ENCODE data around the gene TMC7. TPM values are rescaled to one million over a fixed set of nuclear protein-coding genes. Genes with fewer than 3 reads are reported as not detected.

The TMC7 gene
- total RNA-seq, 4 donors from 2014 or later, result 0.11 to 0.94 (median 0.50) TPM; not detected in 1

DNA sequence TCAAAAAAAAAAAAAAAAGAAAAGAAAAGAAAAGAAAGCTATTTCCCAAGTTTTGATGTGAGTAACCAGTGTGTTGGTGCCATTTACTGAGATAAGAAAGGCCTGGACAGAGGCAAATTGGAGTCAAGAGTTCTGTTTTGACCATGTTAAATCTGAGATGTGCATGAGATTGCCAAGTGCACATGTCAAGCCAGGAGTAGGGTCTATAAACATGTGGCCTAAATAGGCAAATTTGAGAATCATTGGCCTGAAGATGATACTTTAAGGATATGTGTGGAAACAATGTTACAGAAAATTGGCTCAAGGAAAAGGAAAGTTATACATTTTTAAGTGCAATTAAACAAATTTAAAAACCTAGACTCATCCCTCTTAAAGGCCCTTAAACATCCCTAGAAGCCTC lies 42.3 kb upstream of the TMC7 start:
- H3K27ac ChIP-seq, result no peak overlapping the region
- TF ChIP-seq, protein P1, sequence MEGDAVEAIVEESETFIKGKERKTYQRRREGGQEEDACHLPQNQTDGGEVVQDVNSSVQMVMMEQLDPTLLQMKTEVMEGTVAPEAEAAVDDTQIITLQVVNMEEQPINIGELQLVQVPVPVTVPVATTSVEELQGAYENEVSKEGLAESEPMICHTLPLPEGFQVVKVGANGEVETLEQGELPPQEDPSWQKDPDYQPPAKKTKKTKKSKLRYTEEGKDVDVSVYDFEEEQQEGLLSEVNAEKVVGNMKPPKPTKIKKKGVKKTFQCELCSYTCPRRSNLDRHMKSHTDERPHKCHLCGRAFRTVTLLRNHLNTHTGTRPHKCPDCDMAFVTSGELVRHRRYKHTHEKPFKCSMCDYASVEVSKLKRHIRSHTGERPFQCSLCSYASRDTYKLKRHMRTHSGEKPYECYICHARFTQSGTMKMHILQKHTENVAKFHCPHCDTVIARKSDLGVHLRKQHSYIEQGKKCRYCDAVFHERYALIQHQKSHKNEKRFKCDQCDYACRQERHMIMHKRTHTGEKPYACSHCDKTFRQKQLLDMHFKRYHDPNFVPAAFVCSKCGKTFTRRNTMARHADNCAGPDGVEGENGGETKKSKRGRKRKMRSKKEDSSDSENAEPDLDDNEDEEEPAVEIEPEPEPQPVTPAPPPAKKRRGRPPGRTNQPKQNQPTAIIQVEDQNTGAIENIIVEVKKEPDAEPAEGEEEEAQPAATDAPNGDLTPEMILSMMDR (IDR thresholded peaks at IDR 0.05), result no peak
- no peak for TF ChIP-seq POLR2A (IDR thresholded peaks at IDR 0.05)
- no peaks in the 10 kb centered on the region for H3K36me3 ChIP-seq
- H3K4me1 ChIP-seq, result peaks cover 0 to 3% of the 10 kb centered on the region in 2 donors
- H3K27me3 ChIP-seq, result no peaks in the 10 kb centered on the region
- no peak overlapping the region for H3K4me3 ChIP-seq (replicated peaks in 1 of 3)
- H3K9me3 ChIP-seq, result no peaks in the 10 kb centered on the region
- intact Hi-C loops (cut with DNase I), result no loop called here
- no peak for DNase-seq

DNA sequence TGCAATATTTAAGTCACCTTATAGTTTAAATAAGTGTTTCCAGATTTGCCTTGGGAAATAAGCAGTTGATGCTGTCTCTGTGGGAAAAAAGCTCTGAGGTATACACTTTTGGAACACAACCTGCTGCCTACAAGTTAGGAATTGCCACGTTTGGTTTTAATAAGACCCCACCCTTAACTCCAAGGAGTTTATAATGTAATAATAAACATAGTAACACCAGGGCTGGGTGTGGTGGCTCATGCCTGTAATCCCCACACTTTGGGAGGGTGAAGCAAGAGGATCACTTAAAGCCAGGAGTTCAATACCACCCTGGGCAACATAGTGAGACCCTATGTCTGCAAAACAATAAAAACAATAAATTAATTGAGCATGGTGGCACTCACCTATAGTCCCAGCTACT lies 41.7 kb upstream of the TMC7 start:
- no peak for DNase-seq
- peaks cover 0 to 4% of the 10 kb centered on the region in 2 donors for H3K4me1 ChIP-seq
- H3K9me3 ChIP-seq, result no peaks in the 10 kb centered on the region
- no peak for TF ChIP-seq POLR2A (IDR thresholded peaks at IDR 0.05)
- TF ChIP-seq, protein P1 (IDR thresholded peaks at IDR 0.05), result no peak
- WGBS, 2 donors, result 27 to 28% methylated on average over 1 of the region's 1 CpG
- no peak overlapping the region for H3K27ac ChIP-seq
- H3K27me3 ChIP-seq, result no peaks in the 10 kb centered on the region
- no peak overlapping the region for H3K4me3 ChIP-seq (replicated peaks in 1 of 3)
- intact Hi-C loops (cut with DNase I), result no loop called here
- no peaks in the 10 kb centered on the region for H3K36me3 ChIP-seq

DNA sequence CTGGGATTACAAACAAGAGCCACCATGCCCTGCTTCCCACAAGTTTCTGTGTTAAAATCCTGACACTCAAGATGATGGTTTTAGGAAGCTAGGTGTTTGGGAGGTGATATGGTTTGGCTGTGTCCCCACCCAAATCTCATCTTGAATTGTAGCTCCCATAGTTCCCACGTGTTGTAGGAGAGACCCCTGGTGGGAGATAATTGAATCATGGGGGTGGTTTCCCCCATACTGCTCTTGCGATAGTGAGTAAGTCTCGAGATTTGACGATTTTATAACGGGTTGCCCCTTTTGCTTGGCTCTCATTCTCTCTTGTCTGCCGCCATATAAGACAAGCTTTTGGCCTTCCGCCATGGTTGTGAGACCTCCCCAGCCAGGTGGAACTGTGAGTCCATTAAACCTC lies 40.3 kb upstream of the TMC7 start:
- H3K36me3 ChIP-seq, result no peaks in the 10 kb centered on the region
- no peak for DNase-seq
- peaks cover 0 to 4% of the 10 kb centered on the region in 2 donors for H3K4me1 ChIP-seq
- intact Hi-C loops (cut with DNase I), result no loop called here
- no peak for TF ChIP-seq POLR2A (IDR thresholded peaks at IDR 0.05)
- TF ChIP-seq, protein P1 (IDR thresholded peaks at IDR 0.05), result no peak
- no peaks in the 10 kb centered on the region for H3K27me3 ChIP-seq
- H3K27ac ChIP-seq, result no peak overlapping the region
- WGBS, 2 donors, result 84 to 89% methylated on average over 7 of the region's 7 CpGs
- H3K4me3 ChIP-seq (replicated peaks in 1 of 3), result no peak overlapping the region
- no peaks in the 10 kb centered on the region for H3K9me3 ChIP-seq

DNA sequence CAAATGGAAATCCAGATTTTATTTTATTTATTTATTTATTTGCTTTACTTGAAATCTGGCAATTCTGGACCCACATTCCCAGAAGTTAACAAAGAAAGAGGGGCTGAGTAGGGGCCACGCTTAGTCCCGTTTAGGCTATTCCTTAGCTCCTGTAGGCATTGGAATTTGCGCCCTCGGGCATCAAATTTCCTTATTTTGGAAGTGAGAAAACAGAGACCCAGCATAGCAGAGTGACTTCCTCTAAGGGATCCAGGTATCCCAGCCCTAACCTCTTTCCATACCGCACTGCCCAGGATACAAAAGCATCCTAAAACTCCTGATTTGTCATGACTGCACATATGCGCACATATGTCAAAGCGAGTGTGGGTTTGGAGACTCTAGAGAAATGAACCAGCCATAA lies 38.5 kb upstream of the TMC7 start:
- Histone ChIP-seq H3K4me3 (replicated peaks in 1 of 3) (no peak overlapping the region), H3K4me1 (peaks cover 0 to 4% of the 10 kb centered on the region in 2 donors), H3K36me3 (no peaks in the 10 kb centered on the region), H3K9me3 (no peaks in the 10 kb centered on the region), H3K27ac (no peak overlapping the region), H3K27me3 (no peaks in the 10 kb centered on the region)
- WGBS, 2 donors, result 72 to 84% methylated on average over 7 of the region's 7 CpGs
- no peak for TF ChIP-seq POLR2A (IDR thresholded peaks at IDR 0.05)
- TF ChIP-seq, protein P1 (IDR thresholded peaks at IDR 0.05), result no peak
- DNase-seq, result no peak
- intact Hi-C loops (cut with DNase I), result no loop called here

DNA sequence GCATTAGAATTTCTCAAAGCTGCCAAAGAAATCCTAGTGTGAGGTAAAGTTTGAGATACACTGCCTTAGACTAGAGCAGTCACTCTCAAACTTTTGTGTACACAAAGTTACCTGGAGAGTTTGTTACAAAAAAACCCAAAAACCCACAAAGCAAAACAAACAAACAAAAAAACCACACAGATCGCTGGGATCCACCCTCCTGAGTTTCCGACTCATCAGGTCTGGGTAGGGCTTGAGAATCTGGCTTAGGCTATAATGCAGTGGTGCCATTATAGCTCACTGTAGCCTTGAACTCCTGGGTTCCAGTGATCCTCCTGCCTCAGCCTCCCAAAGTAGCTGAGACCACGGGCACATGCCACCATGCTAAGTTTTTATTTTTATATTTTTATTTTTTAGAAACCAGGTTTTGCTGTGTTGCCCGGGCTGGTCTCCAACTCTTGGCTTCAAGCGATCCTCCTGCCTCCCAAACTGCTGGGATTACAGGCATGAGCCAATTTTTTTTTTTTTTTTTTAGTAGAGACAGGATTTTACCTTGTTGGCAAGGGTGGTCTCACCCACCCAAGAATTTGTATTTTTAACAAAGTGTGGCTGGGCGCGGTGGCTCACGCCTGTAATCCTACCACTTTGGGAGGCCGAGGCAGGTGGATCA lies 35.2 kb upstream of the TMC7 start:
- Histone ChIP-seq H3K4me3 (replicated peaks in 1 of 3) (no peak overlapping the region), H3K36me3 (no peaks in the 10 kb centered on the region), H3K9me3 (no peaks in the 10 kb centered on the region), H3K4me1 (peaks cover 0 to 4% of the 10 kb centered on the region in 2 donors), H3K27ac (no peak overlapping the region), H3K27me3 (no peaks in the 10 kb centered on the region)
- DNase-seq, result no peak
- intact Hi-C loops (cut with DNase I), result no loop called here
- WGBS, 2 donors, result 90 to 93% methylated on average over 9 of the region's 9 CpGs
- no peak for TF ChIP-seq POLR2A (IDR thresholded peaks at IDR 0.05)
- TF ChIP-seq, protein P1 (IDR thresholded peaks at IDR 0.05), result no peak
